Measurements from ENCODE around the gene TTC7B.
"Not testable (repeated sequence)": the region's sequence is repeated elsewhere in the genome, so short reads cannot be mapped to it uniquely, and the experiment has no call there.

Gene TTC7B

GRCh38 chr14:90829677-90830076 is 13.4 kb upstream of the TTC7B start:
- H3K4me3 ChIP-seq (ENCODE audit: low read depth, low read length) = no peak overlapping the region
- no peak for TF ChIP-seq CTCF (IDR thresholded peaks at IDR 0.05; ENCODE audit: low read depth, low read length)

GRCh38 chr14:90828642-90829487 is 12.6 kb upstream of the TTC7B start:
- H3K4me3 ChIP-seq (ENCODE audit: low read depth, low read length) = no peak overlapping the region
- TF ChIP-seq CTCF (IDR thresholded peaks at IDR 0.05; ENCODE audit: low read depth, low read length) = no peak

GRCh38 chr14:90827919-90828610 is 11.8 kb upstream of the TTC7B start:
- TF ChIP-seq CTCF (IDR thresholded peaks at IDR 0.05; ENCODE audit: low read depth, low read length) = no peak
- peak overlapping the region; percentile 48 for H3K4me3 ChIP-seq (ENCODE audit: low read depth, low read length)

- H3K4me3 ChIP-seq (ENCODE audit: low read depth, low read length) = not testable (repeated sequence)
These were observed 7.3 kb upstream of the TTC7B start for GRCh38 chr14:90823542-90823941.

- no peak overlapping the region for H3K4me3 ChIP-seq (ENCODE audit: low read depth, low read length)
- TF ChIP-seq CTCF (IDR thresholded peaks at IDR 0.05; ENCODE audit: low read depth, low read length) = no peak
These were observed 4.7 kb upstream of the TTC7B start for GRCh38 chr14:90820958-90821357.

GRCh38 chr14:90819734-90820393 is 3.6 kb upstream of the TTC7B start:
- no peak overlapping the region for H3K4me3 ChIP-seq (ENCODE audit: low read depth, low read length)
- TF ChIP-seq CTCF (IDR thresholded peaks at IDR 0.05; ENCODE audit: low read depth, low read length) = no peak

- no peak overlapping the region for H3K4me3 ChIP-seq (ENCODE audit: low read depth, low read length)
- no peak for TF ChIP-seq CTCF (IDR thresholded peaks at IDR 0.05; ENCODE audit: low read depth, low read length)
These were observed 2.5 kb upstream of the TTC7B start for GRCh38 chr14:90818715-90819114.

Data from WI38 (cell line).